Gastrocnemius medialis (tissue), 4 donors: ENCODE results near the gene COG6.

Experiments
- POLR2A ChIP-seq, 2 donors: fragments of 450-650 bp; IDR thresholded peaks; one replicate each; pipeline ENCODE4 v1.6.1; 2017; ENCODE audit warnings: antibody characterized with exemption in 2 of 2, mild to moderate bottlenecking in 2 of 2, moderate library complexity in 2 of 2
- TF ChIP-seq, protein P1 (sequence below), 5 experiments: fragments of 450-650 bp in 3 of 5; fragments of 200-600 bp in 2 of 5; sonication (generic) in 2 of 5; IDR thresholded peaks in 4 of 5; conservative IDR thresholded peaks in 1 of 5; 1 replicate in 4 of 5; 2 replicates in 1 of 5; pipeline ENCODE4 v1.5.1; 2016 to 2019; ENCODE audit warnings: antibody characterized with exemption in 5 of 5, mild to moderate bottlenecking in 3 of 5, moderate library complexity in 3 of 5

GRCh38 chr13:39676315-39676876, 20.9 kb downstream of the COG6 start:
- no peak for TF ChIP-seq POLR2A (IDR thresholded peaks at IDR 0.05)
- TF ChIP-seq, protein P1, sequence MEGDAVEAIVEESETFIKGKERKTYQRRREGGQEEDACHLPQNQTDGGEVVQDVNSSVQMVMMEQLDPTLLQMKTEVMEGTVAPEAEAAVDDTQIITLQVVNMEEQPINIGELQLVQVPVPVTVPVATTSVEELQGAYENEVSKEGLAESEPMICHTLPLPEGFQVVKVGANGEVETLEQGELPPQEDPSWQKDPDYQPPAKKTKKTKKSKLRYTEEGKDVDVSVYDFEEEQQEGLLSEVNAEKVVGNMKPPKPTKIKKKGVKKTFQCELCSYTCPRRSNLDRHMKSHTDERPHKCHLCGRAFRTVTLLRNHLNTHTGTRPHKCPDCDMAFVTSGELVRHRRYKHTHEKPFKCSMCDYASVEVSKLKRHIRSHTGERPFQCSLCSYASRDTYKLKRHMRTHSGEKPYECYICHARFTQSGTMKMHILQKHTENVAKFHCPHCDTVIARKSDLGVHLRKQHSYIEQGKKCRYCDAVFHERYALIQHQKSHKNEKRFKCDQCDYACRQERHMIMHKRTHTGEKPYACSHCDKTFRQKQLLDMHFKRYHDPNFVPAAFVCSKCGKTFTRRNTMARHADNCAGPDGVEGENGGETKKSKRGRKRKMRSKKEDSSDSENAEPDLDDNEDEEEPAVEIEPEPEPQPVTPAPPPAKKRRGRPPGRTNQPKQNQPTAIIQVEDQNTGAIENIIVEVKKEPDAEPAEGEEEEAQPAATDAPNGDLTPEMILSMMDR (IDR thresholded peaks at IDR 0.05 in 4 of 5, conservative IDR thresholded peaks at IDR 0.05 in 1 of 5) = peak in 4 of 5 experiments; percentile 15 to 45 (median 26)
